Peyer's patch (tissue), 4 donors: ENCODE results near the gene LMOD1. TPM values are rescaled to one million over a fixed set of nuclear protein-coding genes. Genes with fewer than 3 reads are reported as not detected.
A peak's percentile ranks its signal among the peaks of the same experiment; 100 is the strongest.
"Not testable (repeated sequence)": the region's sequence is repeated elsewhere in the genome, so short reads cannot be mapped to it uniquely, and the experiment has no call there.

Source experiments
- DNase-seq, 3 donors: peaks; one replicate each; pipeline ENCODE4 v3.0.0-alpha.2; 2017 to 2019
- H3K27ac ChIP-seq, 4 donors: fragments of 200-600 bp; sonication (generic); one replicate each; pipeline ENCODE4 v1.5.1; 2016 to 2019
- H3K27me3 ChIP-seq, 2 donors: fragments of 200-600 bp; sonication (generic); one replicate each; pipeline ENCODE4 v1.5.1; 2019
- H3K36me3 ChIP-seq, 3 donors: fragments of 200-600 bp; sonication (generic); one replicate each; pipeline ENCODE4 v1.5.1; 2016 to 2019
- H3K4me1 ChIP-seq, 4 donors: fragments of 200-600 bp; sonication (generic); one replicate each; pipeline ENCODE4 v1.5.1; 2016 to 2019
- H3K4me3 ChIP-seq, 4 donors: fragments of 200-600 bp; sonication (generic); 1 replicate in 3 of 4; 2 replicates in 1 of 4; pipeline ENCODE4 v1.5.1; 2016 to 2019; ENCODE audit warnings: mild to moderate bottlenecking in 1 of 4
- H3K9me3 ChIP-seq, 4 donors: fragments of 200-600 bp; sonication (generic); one replicate each; pipeline ENCODE4 v1.5.1; 2016 to 2019; ENCODE audit warnings: mild to moderate bottlenecking in 1 of 4
- POLR2A ChIP-seq, 2 donors: fragments of 450-650 bp; IDR thresholded peaks; one replicate each; pipeline ENCODE4 v1.5.1; 2017; ENCODE audit warnings: antibody characterized with exemption in 2 of 2, mild to moderate bottlenecking in 2 of 2, moderate library complexity in 2 of 2
- total RNA-seq, 4 donors: library from RNA; depleted of rRNA; stranded (reverse); fragments of >200 nt; gene quantifications; one replicate each; pipeline ENCODE4 v1.1.0, GENCODE V29; 2016
- TF ChIP-seq, protein P1 (sequence below), 6 experiments: fragments of 450-650 bp in 4 of 6; fragments of 200-600 bp in 2 of 6; sonication (generic) in 1 of 6; IDR thresholded peaks; one replicate each; pipeline ENCODE4 v1.5.1; 2017 to 2019; ENCODE audit warnings: antibody characterized with exemption in 6 of 6, mild to moderate bottlenecking in 3 of 6, moderate library complexity in 1 of 6

Gene LMOD1
- total RNA-seq, 4 donors from 2014 or later = 10.0 to 70.1 (median 32.6) TPM

DNA sequence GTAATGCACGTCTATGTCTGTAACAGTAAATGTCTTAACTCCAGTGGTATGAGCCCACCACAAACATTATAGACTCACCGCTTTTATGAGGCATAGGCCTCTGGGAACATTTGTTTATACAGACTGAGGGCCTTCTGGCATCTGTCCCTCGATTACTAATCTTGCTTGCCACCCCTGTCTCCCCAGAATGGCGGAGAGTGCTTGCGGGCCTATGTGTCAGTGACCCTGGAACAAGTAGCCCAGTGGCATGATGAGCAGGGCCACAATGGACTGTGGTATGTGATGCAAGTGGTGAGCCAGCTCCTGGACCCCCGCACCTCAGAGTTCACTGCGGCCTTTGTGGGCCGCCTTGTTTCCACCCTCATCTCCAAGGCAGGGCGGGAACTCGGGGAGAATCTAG is 76.0 kb downstream of the LMOD1 start:
- TF ChIP-seq POLR2A (IDR thresholded peaks at IDR 0.05) = no peak
- TF ChIP-seq, protein P1, sequence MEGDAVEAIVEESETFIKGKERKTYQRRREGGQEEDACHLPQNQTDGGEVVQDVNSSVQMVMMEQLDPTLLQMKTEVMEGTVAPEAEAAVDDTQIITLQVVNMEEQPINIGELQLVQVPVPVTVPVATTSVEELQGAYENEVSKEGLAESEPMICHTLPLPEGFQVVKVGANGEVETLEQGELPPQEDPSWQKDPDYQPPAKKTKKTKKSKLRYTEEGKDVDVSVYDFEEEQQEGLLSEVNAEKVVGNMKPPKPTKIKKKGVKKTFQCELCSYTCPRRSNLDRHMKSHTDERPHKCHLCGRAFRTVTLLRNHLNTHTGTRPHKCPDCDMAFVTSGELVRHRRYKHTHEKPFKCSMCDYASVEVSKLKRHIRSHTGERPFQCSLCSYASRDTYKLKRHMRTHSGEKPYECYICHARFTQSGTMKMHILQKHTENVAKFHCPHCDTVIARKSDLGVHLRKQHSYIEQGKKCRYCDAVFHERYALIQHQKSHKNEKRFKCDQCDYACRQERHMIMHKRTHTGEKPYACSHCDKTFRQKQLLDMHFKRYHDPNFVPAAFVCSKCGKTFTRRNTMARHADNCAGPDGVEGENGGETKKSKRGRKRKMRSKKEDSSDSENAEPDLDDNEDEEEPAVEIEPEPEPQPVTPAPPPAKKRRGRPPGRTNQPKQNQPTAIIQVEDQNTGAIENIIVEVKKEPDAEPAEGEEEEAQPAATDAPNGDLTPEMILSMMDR (IDR thresholded peaks at IDR 0.05) = no peak
- H3K27ac ChIP-seq = no peak overlapping the region
- H3K4me1 ChIP-seq = no peaks in the 10 kb centered on the region
- DNase-seq = no peak
- no peaks in the 10 kb centered on the region for H3K9me3 ChIP-seq
- H3K4me3 ChIP-seq = no peak overlapping the region
- H3K36me3 ChIP-seq = peaks cover 0 to 89% (median 3%) of the 10 kb centered on the region in 3 donors
- H3K27me3 ChIP-seq = no peaks in the 10 kb centered on the region

DNA sequence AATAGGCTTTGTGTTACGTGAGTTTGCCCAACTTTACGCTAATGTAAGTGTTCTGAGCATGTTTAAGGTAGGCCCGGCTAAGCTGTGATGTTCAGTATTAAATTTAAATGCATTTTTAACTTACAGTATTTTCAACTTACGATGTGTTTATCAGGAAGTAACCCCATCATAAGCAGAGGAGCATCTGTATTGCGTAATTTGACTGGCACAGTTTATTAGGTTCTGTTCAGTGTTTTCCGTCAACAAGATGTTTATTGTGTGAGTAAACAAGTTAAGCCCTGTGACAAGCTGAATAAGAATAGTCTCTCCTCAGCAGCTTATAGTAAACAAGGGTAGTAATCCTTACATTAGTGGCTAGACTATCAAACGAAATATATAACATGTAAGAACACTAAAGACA is 84.9 kb downstream of the LMOD1 start:
- peaks cover 0 to 69% (median 0%) of the 10 kb centered on the region in 3 donors for H3K36me3 ChIP-seq
- no peak for DNase-seq
- no peak overlapping the region for H3K27ac ChIP-seq

DNA sequence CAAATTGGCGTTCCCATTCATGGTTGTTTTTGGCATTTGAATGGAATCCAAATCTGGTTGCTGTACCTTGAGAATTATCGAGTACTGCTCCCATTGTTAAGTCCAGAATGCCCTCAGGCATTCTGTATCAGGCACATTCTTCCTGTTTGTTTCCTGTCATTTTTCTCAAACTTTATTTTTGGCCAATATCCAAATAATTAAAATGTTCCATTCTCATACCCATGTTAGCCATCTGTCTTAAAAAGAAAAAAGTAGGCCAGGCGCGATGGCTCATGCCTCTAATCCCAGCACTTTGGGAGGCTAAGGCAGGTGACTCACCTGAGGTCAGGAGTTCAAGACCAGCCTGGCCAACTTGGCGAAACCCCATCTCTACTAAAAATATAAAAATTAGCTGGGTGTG is 86.9 kb downstream of the LMOD1 start:
- no peak for TF ChIP-seq POLR2A (IDR thresholded peaks at IDR 0.05)
- TF ChIP-seq, protein P1 (IDR thresholded peaks at IDR 0.05) = no peak
- no peaks in the 10 kb centered on the region for H3K27me3 ChIP-seq
- H3K36me3 ChIP-seq = peaks cover 0 to 79% (median 0%) of the 10 kb centered on the region in 3 donors
- no peaks in the 10 kb centered on the region for H3K9me3 ChIP-seq
- no peak for DNase-seq
- no peak overlapping the region for H3K4me3 ChIP-seq
- H3K27ac ChIP-seq = no peak overlapping the region
- H3K4me1 ChIP-seq = no peaks in the 10 kb centered on the region

More for the DNA sequence above, 84.9 kb downstream of the LMOD1 start:
- no peaks in the 10 kb centered on the region for H3K9me3 ChIP-seq
- TF ChIP-seq POLR2A (IDR thresholded peaks at IDR 0.05) = no peak
- TF ChIP-seq, protein P1 (IDR thresholded peaks at IDR 0.05) = no peak
- H3K4me3 ChIP-seq = no peak overlapping the region
- no peaks in the 10 kb centered on the region for H3K27me3 ChIP-seq
- H3K4me1 ChIP-seq = no peaks in the 10 kb centered on the region

DNA sequence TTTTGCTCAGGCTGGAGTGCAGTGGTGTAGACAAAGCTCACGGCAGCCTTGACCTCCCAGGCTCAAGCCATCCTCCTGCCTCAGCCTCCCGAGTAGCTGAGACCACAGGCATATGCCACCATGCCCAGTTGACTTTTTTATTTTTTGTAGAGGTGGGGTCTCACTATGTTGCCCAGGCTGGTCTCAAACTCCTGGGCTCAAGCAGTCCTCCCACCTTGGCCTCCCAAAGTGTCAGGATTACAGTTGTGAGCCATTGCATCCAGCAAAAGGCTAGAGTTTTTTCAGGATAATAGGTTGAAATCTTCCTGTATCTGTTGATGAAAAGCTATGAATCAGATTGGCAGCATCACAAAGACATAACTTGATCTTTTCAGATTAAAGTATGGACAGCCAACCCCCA is 89.6 kb downstream of the LMOD1 start:
- DNase-seq, H3K4me1 ChIP-seq, H3K27ac ChIP-seq, H3K4me3 ChIP-seq, H3K27me3 ChIP-seq, H3K9me3 ChIP-seq: not testable (repeated sequence)
- peaks cover 0 to 89% (median 0%) of the 10 kb centered on the region in 3 donors for H3K36me3 ChIP-seq

DNA sequence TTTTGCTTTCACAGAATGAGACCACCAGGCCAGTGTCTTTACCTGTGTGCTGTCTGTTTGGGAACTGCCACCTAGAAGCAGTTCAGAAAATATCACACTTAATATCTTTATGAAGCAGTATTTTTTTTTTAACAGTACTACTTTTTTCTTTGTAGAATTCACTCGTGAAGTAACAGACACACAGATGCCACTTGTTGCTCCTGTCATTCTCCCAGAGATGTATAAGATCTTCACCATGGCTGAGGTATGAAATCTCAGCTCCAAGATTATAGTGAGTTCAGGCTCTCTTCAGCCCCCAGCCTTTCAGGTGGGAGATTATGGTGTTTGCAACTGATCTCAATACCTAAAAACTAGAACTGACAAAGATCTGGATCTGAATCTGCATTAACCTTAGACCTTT is 94.4 kb downstream of the LMOD1 start:
- no peaks in the 10 kb centered on the region for H3K27me3 ChIP-seq
- no peak for DNase-seq
- H3K9me3 ChIP-seq = no peaks in the 10 kb centered on the region
- peaks cover 0 to 85% (median 0%) of the 10 kb centered on the region in 3 donors for H3K36me3 ChIP-seq
- H3K4me3 ChIP-seq = no peak overlapping the region
- no peak overlapping the region for H3K27ac ChIP-seq
- TF ChIP-seq, protein P1 (IDR thresholded peaks at IDR 0.05) = no peak
- TF ChIP-seq POLR2A (IDR thresholded peaks at IDR 0.05) = no peak
- H3K4me1 ChIP-seq = no peaks in the 10 kb centered on the region

DNA sequence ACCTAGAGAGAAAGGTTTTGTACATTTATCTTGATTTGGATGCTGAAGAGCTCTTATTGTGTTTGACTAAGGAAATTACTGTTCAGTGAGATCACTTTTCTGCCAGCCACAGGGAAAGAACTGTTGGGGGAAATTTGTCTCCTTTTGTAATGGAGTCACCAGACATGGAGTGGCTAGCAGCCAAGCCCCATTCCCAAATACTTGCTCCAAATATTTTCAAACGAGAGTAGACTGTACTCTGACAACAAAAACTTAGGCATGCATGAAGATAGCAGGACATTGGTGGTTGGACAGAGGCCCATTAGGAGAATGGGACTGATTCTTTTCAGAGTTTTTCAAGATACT is 96.3 kb downstream of the LMOD1 start:
- H3K4me1 ChIP-seq = no peaks in the 10 kb centered on the region
- TF ChIP-seq, protein P1 (IDR thresholded peaks at IDR 0.05) = no peak
- no peak for TF ChIP-seq POLR2A (IDR thresholded peaks at IDR 0.05)
- H3K9me3 ChIP-seq = no peaks in the 10 kb centered on the region
- peak overlapping the region in 2 of 4 donors; percentile 30 to 42 for H3K27ac ChIP-seq
- no peak overlapping the region for H3K4me3 ChIP-seq
- H3K36me3 ChIP-seq = peaks cover 0 to 66% (median 0%) of the 10 kb centered on the region in 3 donors
- DNase-seq = no peak
- no peaks in the 10 kb centered on the region for H3K27me3 ChIP-seq
